Omental fat pad (tissue), 4 donors: ENCODE data around the gene ALG14. TPM values are rescaled to one million over a fixed set of nuclear protein-coding genes. Genes with fewer than 3 reads are reported as not detected.

Experiments used
- ATAC-seq: fragments of 150-250 bp; one replicate; pipeline ENCODE4 v1.9.1; 2016; ENCODE audit warnings: mild to moderate bottlenecking, moderate library complexity; ENCODE audit not compliant: low FRiP score
- DNase-seq: peaks from one replicate; pipeline ENCODE4 v3.0.0-alpha.2; 2019; ENCODE audit warnings: low spot score
- total RNA-seq, 4 donors: library from RNA; depleted of rRNA; stranded (reverse); fragments of >200 nt; gene quantifications; one replicate each; pipeline ENCODE4 v1.1.0, GENCODE V29; 2016
- TF ChIP-seq, protein P1 (sequence below), 3 donors: fragments of 450-650 bp; IDR thresholded peaks; one replicate each; pipeline ENCODE4 v1.5.1; 2016 to 2017; ENCODE audit warnings: antibody characterized with exemption in 3 of 3, mild to moderate bottlenecking in 3 of 3, moderate library complexity in 2 of 3

The ALG14 gene
- total RNA-seq, 4 donors from 2014 or later, result 0.79 to 2.8 (median 1.4) TPM

DNA sequence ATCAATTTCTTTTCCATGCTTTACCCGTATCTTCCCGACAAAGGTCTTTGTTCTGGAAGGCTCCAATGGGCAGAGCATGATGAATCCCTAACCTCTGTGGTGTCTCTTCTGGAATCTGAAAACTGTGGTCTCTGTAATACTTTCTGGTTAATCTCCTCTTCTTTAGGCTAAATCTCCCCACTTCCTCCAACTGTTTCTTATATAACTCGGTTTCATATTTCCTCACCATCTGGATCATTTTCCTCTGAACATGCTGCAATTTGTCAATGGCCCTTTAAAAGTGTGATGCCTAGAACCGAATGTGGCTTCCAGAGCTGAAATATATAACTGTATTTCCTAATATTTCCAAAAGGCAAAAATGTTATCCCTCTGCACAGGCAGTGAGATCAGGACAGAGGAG, 66.1 kb downstream of the ALG14 start:
- no peak for DNase-seq
- TF ChIP-seq, protein P1, sequence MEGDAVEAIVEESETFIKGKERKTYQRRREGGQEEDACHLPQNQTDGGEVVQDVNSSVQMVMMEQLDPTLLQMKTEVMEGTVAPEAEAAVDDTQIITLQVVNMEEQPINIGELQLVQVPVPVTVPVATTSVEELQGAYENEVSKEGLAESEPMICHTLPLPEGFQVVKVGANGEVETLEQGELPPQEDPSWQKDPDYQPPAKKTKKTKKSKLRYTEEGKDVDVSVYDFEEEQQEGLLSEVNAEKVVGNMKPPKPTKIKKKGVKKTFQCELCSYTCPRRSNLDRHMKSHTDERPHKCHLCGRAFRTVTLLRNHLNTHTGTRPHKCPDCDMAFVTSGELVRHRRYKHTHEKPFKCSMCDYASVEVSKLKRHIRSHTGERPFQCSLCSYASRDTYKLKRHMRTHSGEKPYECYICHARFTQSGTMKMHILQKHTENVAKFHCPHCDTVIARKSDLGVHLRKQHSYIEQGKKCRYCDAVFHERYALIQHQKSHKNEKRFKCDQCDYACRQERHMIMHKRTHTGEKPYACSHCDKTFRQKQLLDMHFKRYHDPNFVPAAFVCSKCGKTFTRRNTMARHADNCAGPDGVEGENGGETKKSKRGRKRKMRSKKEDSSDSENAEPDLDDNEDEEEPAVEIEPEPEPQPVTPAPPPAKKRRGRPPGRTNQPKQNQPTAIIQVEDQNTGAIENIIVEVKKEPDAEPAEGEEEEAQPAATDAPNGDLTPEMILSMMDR (IDR thresholded peaks at IDR 0.05), result no peak
- no peak for ATAC-seq

DNA sequence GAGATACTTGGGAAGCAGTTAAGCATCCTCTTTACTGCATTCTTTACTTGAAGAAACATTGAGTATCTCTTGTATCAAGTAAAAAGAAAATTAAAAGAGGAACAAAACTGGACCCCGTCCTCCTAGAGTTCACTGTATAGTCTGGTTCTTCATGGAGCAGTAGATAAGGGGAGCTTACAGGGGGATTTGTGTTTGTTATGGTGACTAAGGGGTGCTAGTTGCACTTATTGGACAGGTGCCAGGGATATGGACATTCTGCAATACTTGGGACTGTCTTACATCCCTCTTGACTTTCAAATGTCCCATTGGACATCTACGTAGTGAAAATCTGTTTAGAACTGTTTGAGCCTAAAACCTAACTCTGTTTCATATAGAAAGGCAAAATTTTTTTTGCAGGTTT, 67.2 kb downstream of the ALG14 start:
- ATAC-seq, result no peak
- TF ChIP-seq, protein P1 (IDR thresholded peaks at IDR 0.05), result no peak

DNA sequence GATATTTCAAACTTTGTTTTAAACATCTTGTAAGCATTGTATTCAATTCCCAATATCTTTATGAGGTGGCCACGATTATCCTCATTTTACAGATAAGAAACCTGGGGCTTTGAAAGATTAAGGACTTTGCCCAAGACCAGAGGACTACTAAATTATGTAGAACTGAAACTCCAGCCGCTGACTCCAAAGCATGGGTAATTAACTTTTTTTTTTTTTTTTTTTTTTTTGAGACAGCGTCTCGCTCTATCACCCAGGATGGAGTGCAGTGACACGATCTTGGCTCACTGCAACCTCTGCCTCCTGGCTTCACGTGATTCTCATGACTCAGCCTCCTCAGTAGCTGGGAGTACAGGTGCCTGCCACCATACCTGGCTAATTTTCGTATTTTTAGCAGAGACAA, 68.7 kb downstream of the ALG14 start:
- TF ChIP-seq, protein P1 (IDR thresholded peaks at IDR 0.05), result no peak
- DNase-seq, result no peak
- ATAC-seq, result no peak

More for the DNA sequence above, 67.2 kb downstream of the ALG14 start:
- no peak for DNase-seq

DNA sequence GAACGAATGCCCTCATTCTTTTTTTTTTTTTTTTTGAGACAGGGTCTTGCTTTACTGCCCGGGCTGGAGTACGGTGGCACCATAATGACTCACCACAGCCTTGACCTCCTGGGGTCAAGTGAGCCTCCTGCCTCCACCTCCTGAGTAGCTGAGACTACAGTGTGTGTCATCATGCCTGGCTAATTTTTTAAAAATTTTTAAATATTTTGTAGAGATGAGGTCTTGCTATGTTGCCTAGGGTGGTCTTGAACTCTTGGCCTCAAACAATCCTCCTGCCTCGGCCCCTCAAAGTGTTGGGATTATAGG, 69.4 kb downstream of the ALG14 start:
- TF ChIP-seq, protein P1 (IDR thresholded peaks at IDR 0.05), result no peak
- no peak for ATAC-seq
- DNase-seq, result no peak

DNA sequence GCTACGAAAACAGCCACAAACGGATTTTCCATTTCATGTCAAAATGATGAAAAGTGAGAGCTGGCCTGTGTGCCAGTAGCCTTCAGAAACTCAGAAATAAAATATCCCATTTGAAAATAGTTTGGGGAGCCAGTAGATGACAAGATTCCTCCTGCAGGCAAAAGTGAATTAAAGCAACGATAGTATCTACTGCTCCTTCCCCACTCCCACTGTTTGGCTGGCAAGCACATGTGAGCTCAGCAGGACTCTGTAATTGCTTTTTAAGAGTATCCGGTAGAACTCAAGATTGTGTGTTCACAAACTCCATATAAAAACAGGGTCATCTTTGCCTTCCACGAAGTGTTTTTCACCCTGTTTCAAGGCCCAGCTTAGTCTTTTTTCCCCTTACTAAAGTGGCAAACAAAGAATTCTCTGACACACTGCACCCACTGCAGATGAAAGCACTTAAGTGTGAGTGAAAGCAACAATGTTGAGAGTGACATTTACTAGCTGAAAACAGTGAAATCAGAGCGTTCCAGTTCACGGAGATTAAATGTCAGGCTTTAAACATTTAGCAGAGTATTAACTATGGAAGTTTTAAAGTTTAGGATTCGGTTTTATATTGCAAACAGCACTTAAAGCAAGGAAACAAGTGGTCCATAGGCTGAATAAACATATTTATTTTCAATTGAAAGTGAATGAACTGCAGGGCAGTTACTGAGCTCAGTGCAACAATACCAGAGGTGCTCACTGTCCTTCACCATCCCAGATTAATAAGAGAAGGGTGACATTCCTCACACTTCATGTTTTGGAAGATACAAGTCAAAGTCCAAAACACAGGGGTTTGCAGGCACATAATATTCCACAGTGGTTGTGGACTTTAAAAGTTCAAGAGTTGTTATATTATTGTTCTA, 70.0 kb downstream of the ALG14 start:
- ATAC-seq (peak; percentile 59), DNase-seq (no peak)
- TF ChIP-seq, protein P1 (IDR thresholded peaks at IDR 0.05), result no peak

DNA sequence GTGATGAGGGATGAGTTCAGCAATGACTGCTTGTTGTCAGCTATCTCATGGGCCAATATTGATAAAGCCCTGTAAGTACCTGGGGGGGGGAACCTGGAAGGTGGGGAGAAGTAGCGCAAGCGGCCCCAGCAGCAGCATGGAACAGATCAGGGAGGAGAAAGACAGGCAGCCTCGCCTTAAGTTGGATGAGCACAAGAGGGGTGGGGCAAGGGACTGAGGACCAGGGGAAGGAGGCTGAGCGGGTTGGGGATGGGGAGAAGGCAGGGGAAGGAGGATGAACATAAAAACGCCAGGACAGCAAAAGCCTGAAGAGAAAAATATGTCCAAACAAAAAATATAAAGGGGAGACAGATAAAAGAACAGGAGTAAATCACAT, 70.6 kb downstream of the ALG14 start:
- ATAC-seq (peak; percentile 57), DNase-seq (no peak)

More for the DNA sequence above, 70.6 kb downstream of the ALG14 start:
- TF ChIP-seq, protein P1 (IDR thresholded peaks at IDR 0.05), result no peak
